ENCODE results near the gene DDHD1. TPM values are rescaled to one million over a fixed set of nuclear protein-coding genes. Genes with fewer than 3 reads are reported as not detected.

DDHD1 gene
- total and polyA plus RNA-seq, 2 experiments from 2014 or later = 11.2 to 28.9 TPM

GRCh38 chr14:53110096-53110495 lies 43.0 kb downstream of the DDHD1 start:
- peaks cover 6% of the 10 kb centered on the region for H3K27me3 Mint-ChIP-seq (ENCODE audit: insufficient read depth, low read depth, poor library complexity)
- peaks cover 5% of the 10 kb centered on the region; the same call in 2 of the 3 replicates for H3K36me3 Mint-ChIP-seq (ENCODE audit: low read depth)
- H3K4me3 Mint-ChIP-seq = no peak overlapping the region
- TF ChIP-seq JUNB (IDR thresholded peaks at IDR 0.05; ENCODE audit: unreplicated experiment) (no peak), ZNF114 (CRISPR knock-in tag; IDR thresholded peaks at IDR 0.05) (no peak), NANOG (IDR thresholded peaks at IDR 0.05; ENCODE audit: borderline replicate concordance) (no peak), EZH2phosphoT487 (IDR thresholded peaks at IDR 0.05; ENCODE audit: unreplicated experiment) (no peak), ZNF462 (CRISPR knock-in tag; IDR thresholded peaks at IDR 0.05) (no peak), EZH2 (IDR thresholded peaks at IDR 0.05; ENCODE audit: low read depth, unreplicated experiment) (no peak), ZNF331 (CRISPR knock-in tag; IDR thresholded peaks at IDR 0.05; ENCODE audit: low read depth) (no peak), ETS1 (IDR thresholded peaks at IDR 0.05) (no peak), CREB1 (CRISPR knock-in tag; IDR thresholded peaks at IDR 0.05; ENCODE audit: low read depth) (no peak), CTCF (conservative IDR thresholded peaks at IDR 0.05; ENCODE audit: low read depth in 2 of 2) (no peak), REST (IDR thresholded peaks at IDR 0.05; ENCODE audit: unreplicated experiment) (no peak)
- no peaks in the 10 kb centered on the region for H3K9me2 ChIP-seq (ENCODE audit: insufficient read depth)
- no peak overlapping the region for H2AFZ ChIP-seq
- H3K4me1 Mint-ChIP-seq = peaks cover 3% of the 10 kb centered on the region; the same call in 2 of the 3 replicates
- H3K27ac Mint-ChIP-seq = no peak overlapping the region
- peaks cover 6% of the 10 kb centered on the region; the same call in 2 of the 3 replicates for H3K9me3 Mint-ChIP-seq
- H3K36me3 ChIP-seq (ENCODE audit: insufficient read depth) = no peaks in the 10 kb centered on the region
- peaks cover 14% of the 10 kb centered on the region for H3K4me1 ChIP-seq (ENCODE audit: insufficient read depth)
- no peaks in the 10 kb centered on the region for H3F3A ChIP-seq (replicated peaks; ENCODE audit: low read depth)
- H3K79me2 ChIP-seq (replicated peaks; ENCODE audit: insufficient read depth) = peaks cover 12% of the 10 kb centered on the region
- ATAC-seq = no peak
- DNase-seq (ENCODE audit: low spot score) = no peak
- no peaks in the 10 kb centered on the region for H3K27me3 ChIP-seq (ENCODE audit: insufficient read depth)
- H3K4me3 ChIP-seq = no peak overlapping the region
- H3K4me2 ChIP-seq = no peak overlapping the region
- no peak overlapping the region for H3K27ac ChIP-seq (ENCODE audit: low read depth)
- no peaks in the 10 kb centered on the region for H4K20me1 ChIP-seq (replicated peaks; ENCODE audit: insufficient read depth)

Measured in GM23338 (cell line).